Naive thymus-derived CD8-positive, alpha-beta T cell (primary cell): ENCODE data around the gene ACOXL. TPM values are rescaled to one million over a fixed set of nuclear protein-coding genes. Genes with fewer than 3 reads are reported as not detected.
A peak's percentile ranks its signal among the peaks of the same experiment; 100 is the strongest.

ENCODE experiments used
- ATAC-seq, 2 donors: fragments of 150-1000 bp; cut with Tn5 transposase in 1 of 2; sonication (Bioruptor Pico), chemical (Tn5 transposase) in 1 of 2; 1 replicate in 1 of 2; 2 replicates in 1 of 2; pipeline ENCODE4 v1.10.0; 2021; ENCODE audit warnings: mild to moderate bottlenecking in 2 of 2, moderate library complexity in 2 of 2
- POLR2A ChIA-PET: fragments of 350-600 bp; sonication (Branson Sonifier 250); formaldehyde crosslinking; loops from one replicate; lab custom pipeline; 2021; ENCODE audit warnings: antibody characterized with exemption; lab: Charles Lee
- DNase-seq, 10 donors: peaks; one replicate each; pipeline versions ENCODE4 v3.0.0 to v3.0.0-alpha.2; 2020 to 2022
- H3K27ac Mint-ChIP-seq, 10 donors: one replicate each; pipeline ENCODE4 v1.8.0; 2020 to 2022; ENCODE audit warnings: mild to moderate bottlenecking in 10 of 10, mixed read lengths in 10 of 10, moderate library complexity in 4 of 10, inconsistent platforms in 1 of 10
- H3K27me3 Mint-ChIP-seq, 5 donors: one replicate each; pipeline ENCODE4 v1.8.0; 2021 to 2022; ENCODE audit warnings: mixed read lengths in 5 of 5
- H3K36me3 Mint-ChIP-seq, 3 donors: one replicate each; pipeline ENCODE4 v1.8.0; 2020 to 2022; ENCODE audit warnings: mixed read lengths in 3 of 3, mild to moderate bottlenecking in 2 of 3, inconsistent platforms in 1 of 3
- H3K4me1 Mint-ChIP-seq, 4 donors: one replicate each; pipeline ENCODE4 v1.8.0; 2021 to 2022; ENCODE audit warnings: mixed read lengths in 4 of 4
- H3K4me3 Mint-ChIP-seq, 10 donors: one replicate each; pipeline ENCODE4 v1.8.0; 2020 to 2022; ENCODE audit warnings: mild to moderate bottlenecking in 10 of 10, mixed read lengths in 10 of 10, moderate library complexity in 6 of 10, inconsistent platforms in 1 of 10
- H3K9me3 Mint-ChIP-seq, 9 donors: one replicate each; pipeline ENCODE4 v1.8.0; 2020 to 2022; ENCODE audit warnings: mixed read lengths in 9 of 9, mild to moderate bottlenecking in 3 of 9, inconsistent platforms in 1 of 9, moderate library complexity in 1 of 9
- polyA plus RNA-seq, 3 donors: library from polyadenylated mRNA; unstranded; fragments of 300-500 nt; fragmentation: Illumina TruSeq; gene quantifications; one replicate each; pipeline ENCODE4 v1.2.3, GENCODE V29; 2021
- total RNA-seq, 8 experiments: library from RNA in 2 of 8; stranded (reverse) in 2 of 8; gene quantifications; one replicate each; pipeline ENCODE4 v1.2.3 and lab custom pipeline; 2021 to 2026

ACOXL gene
- total and polyA plus RNA-seq, 5 experiments from 2014 or later: not detected

- no peak for DNase-seq
- H3K4me3 Mint-ChIP-seq: no peak overlapping the region
- H3K9me3 Mint-ChIP-seq: peaks cover 0 to 10% (median 5%) of the 10 kb centered on the region in 9 donors
- POLR2A ChIA-PET: no interaction called here
- H3K4me1 Mint-ChIP-seq: peaks cover 7 to 22% (median 18%) of the 10 kb centered on the region in 4 donors
- H3K27me3 Mint-ChIP-seq: peaks cover 0 to 3% (median 0%) of the 10 kb centered on the region in 5 donors
- peaks cover 0 to 8% (median 3%) of the 10 kb centered on the region in 3 donors for H3K36me3 Mint-ChIP-seq
- peak overlapping the region in 1 of 10 donors; percentile 14 for H3K27ac Mint-ChIP-seq
- ATAC-seq: no peak
Observed at GRCh38 chr2:110829413-110830146, 97.2 kb downstream of the ACOXL start.

DNA sequence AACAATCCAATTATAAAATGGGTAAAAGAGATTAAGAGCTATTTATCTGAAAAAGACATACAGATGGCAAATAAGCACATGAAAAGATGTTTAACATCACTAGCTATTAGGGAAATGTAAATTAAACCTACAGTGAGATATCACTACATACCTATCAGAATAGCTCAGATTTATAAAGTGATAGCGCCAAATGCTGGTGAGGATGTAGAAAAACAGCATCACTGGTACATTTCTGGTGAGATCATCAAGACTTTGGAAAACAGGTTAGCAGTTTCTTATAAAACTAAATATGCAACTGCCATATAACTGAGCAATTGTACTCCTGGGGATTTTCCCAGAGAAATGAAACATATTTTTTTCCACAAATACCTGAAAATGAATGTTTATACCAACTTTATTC, 100.4 kb downstream of the ACOXL start:
- POLR2A ChIA-PET: interaction anchor here (0.7 to 1.5 kb wide), 2 partner anchors 10 to 20 kb away, joined by 3 to 5 read pairs; no protein-coding TSS in a partner anchor
- Mint-ChIP-seq H3K9me3 (no peaks in the 10 kb centered on the region), H3K4me3 (no peak overlapping the region), H3K27ac (no peak overlapping the region), H3K27me3 (peaks cover 0 to 3% (median 0%) of the 10 kb centered on the region in 5 donors), H3K36me3 (no peaks in the 10 kb centered on the region), H3K4me1 (peaks cover 0 to 11% (median 7%) of the 10 kb centered on the region in 4 donors)
- DNase-seq (no peak), ATAC-seq (no peak)

DNA sequence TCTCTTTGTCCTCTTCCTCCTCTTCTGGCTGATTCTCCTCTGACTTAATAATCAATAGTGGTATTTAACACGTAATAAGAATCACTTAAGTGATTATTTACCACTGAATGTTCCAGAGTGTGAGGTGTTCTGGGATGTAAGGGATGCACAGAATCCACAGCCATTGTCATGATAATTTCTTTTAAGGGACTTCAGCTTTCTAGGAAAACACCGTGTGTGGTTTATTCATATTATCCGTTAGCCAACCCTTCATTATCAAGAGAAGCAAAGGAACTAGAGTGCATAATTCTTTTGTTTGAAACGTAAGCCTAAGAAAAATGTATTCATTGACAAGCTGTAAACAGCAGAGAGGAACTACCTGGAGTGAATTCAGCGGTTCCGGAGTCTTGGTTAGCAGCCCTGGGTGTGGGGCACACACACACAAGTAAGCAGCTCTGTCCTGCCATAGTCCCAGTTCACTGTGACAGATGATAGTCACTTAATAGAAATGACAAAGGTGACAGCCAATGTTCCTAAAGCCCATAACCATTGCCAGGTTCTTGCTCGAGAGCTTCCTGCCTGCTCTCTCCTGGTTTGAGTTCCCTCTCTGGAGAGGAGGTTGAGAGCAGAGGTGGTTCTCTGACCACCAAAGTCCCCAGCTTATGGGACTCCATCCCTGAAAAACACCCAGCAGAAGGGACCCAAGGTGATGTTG, 101.9 kb downstream of the ACOXL start:
- H3K36me3 Mint-ChIP-seq: no peaks in the 10 kb centered on the region
- no peaks in the 10 kb centered on the region for H3K27me3 Mint-ChIP-seq
- no peaks in the 10 kb centered on the region for H3K9me3 Mint-ChIP-seq
- POLR2A ChIA-PET: no interaction called here
- no peak overlapping the region for H3K4me3 Mint-ChIP-seq
- ATAC-seq (no peak), DNase-seq (no peak)
- H3K4me1 Mint-ChIP-seq: peaks cover 9 to 15% (median 12%) of the 10 kb centered on the region in 4 donors
- H3K27ac Mint-ChIP-seq: peak overlapping the region in 3 of 10 donors; percentile 29 to 60 (median 53)

DNA sequence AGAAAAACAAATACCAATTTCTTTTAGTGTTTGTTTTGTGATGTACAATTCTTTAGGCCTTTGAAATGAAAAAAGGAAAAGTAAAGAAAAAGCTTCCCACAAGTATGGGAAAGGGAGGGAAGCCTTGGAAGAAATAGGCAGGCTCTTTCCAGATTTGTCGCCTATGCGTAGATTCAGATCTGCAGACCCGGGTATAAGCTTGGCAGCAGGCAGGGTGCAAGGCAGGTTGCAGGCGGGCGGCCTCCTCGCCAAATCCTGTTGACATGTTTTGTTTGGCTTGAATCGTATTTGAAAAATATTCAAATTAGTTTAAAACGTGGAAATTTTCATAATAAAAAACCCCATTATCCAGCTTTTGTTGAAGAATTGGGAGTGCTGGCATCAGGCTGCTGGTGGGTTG, 104.3 kb downstream of the ACOXL start:
- H3K27me3 Mint-ChIP-seq: no peaks in the 10 kb centered on the region
- H3K4me3 Mint-ChIP-seq: no peak overlapping the region
- ATAC-seq: no peak
- POLR2A ChIA-PET: no interaction called here
- H3K36me3 Mint-ChIP-seq: no peaks in the 10 kb centered on the region
- no peak overlapping the region for H3K27ac Mint-ChIP-seq
- no peaks in the 10 kb centered on the region for H3K9me3 Mint-ChIP-seq
- no peak for DNase-seq
- peaks cover 12 to 22% (median 21%) of the 10 kb centered on the region in 4 donors for H3K4me1 Mint-ChIP-seq

DNA sequence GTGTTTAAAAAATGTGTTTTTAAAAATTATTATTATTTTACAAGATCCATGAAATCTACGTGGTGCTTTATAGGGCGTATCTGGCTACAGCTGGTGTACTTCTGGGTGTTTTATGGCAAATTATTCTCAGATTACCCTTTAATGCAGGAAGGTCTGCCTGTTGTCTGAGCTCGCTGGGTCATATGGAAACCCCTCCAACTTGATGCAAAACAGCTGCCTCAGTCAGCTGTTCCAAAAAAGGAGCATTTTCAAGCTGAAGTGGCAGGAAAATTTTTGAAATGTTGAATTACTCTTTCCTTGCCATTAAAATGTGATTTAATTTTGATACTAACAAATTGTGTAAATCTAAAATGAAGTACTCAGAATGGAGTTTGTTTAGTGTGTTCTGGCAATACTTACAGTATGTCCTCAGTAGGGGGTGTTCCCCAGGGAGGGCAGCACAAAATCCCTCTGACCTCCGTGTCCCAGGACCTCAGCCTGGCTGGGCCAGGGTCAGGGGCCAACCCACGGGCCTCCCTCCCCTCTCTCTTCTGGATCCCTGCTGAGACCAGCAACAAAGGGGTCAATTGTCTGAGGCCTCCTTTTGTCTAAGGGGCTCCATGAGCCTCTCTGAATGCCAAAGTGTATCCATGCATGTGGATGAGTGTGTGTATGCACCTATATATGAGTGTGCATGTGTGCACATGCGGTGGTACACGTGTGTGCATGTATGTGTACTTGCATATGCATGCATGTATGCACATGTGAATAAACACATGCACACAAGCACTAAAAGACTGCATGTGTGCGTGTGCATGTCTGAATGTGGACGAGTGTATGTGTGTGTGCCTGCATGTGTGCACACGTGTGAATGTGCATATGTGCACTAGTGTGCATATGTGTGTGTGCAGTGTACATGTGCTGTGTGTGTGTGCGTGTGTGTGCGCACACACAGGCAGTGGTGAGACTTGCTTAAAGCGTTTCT, 105.4 kb downstream of the ACOXL start:
- Mint-ChIP-seq H3K36me3 (no peaks in the 10 kb centered on the region), H3K9me3 (no peaks in the 10 kb centered on the region), H3K4me3 (peak overlapping the region in 1 of 10 donors; percentile 45), H3K27me3 (no peaks in the 10 kb centered on the region), H3K27ac (peak overlapping the region in 1 of 10 donors; percentile 47), H3K4me1 (peaks cover 12 to 25% (median 21%) of the 10 kb centered on the region in 4 donors)
- ATAC-seq: no peak
- DNase-seq: no peak
- POLR2A ChIA-PET: no interaction called here

GRCh38 chr2:110838657-110839384, 106.4 kb downstream of the ACOXL start:
- POLR2A ChIA-PET: no interaction called here
- H3K36me3 Mint-ChIP-seq: no peaks in the 10 kb centered on the region
- peak overlapping the region in 2 of 10 donors; percentile 41 to 78 for H3K27ac Mint-ChIP-seq
- peaks cover 22 to 36% (median 28%) of the 10 kb centered on the region in 4 donors for H3K4me1 Mint-ChIP-seq
- ATAC-seq: no peak
- H3K27me3 Mint-ChIP-seq: no peaks in the 10 kb centered on the region
- no peak for DNase-seq
- H3K9me3 Mint-ChIP-seq: no peaks in the 10 kb centered on the region
- H3K4me3 Mint-ChIP-seq: peak overlapping the region in 1 of 10 donors; percentile 64

DNA sequence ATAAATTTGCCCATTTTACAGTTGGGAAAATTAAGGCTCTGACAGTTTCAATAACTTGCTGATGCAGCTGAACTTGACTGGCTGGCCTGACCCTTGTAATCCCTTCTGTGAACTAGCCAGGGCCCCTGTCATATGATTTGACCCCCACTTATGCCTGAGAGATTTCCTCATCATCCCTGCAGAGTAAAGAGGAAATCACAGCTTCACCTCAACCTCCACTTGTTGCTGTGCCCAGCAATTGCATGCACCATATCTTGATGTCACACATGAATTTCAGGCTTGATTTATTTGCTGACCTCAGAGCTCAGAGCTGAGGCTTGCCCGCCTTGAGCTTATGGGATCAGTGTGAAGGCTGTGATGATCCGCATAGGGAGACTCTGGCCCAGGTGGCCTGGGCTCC, 108.1 kb downstream of the ACOXL start:
- ATAC-seq: no peak
- Mint-ChIP-seq H3K4me3 (no peak overlapping the region), H3K27ac (no peak overlapping the region)

GRCh38 chr2:110842048-110842447, 109.7 kb downstream of the ACOXL start:
- Mint-ChIP-seq H3K36me3 (peaks cover 0 to 3% (median 0%) of the 10 kb centered on the region in 3 donors), H3K27me3 (no peaks in the 10 kb centered on the region), H3K4me3 (no peak overlapping the region), H3K27ac (peak overlapping the region in 1 of 10 donors; percentile 20), H3K4me1 (peaks cover 34 to 62% (median 51%) of the 10 kb centered on the region in 4 donors), H3K9me3 (no peaks in the 10 kb centered on the region)
- POLR2A ChIA-PET: no interaction called here
- DNase-seq (no peak), ATAC-seq (no peak)

More for the DNA sequence above, 108.1 kb downstream of the ACOXL start:
- Mint-ChIP-seq H3K4me1 (peaks cover 24 to 47% (median 36%) of the 10 kb centered on the region in 4 donors), H3K9me3 (no peaks in the 10 kb centered on the region), H3K27me3 (no peaks in the 10 kb centered on the region), H3K36me3 (no peaks in the 10 kb centered on the region)
- POLR2A ChIA-PET: no interaction called here
- DNase-seq: no peak

GRCh38 chr2:110843496-110843895, 111.1 kb downstream of the ACOXL start:
- Mint-ChIP-seq H3K4me1 (peaks cover 36 to 70% (median 58%) of the 10 kb centered on the region in 4 donors), H3K9me3 (no peaks in the 10 kb centered on the region), H3K4me3 (peak overlapping the region in 3 of 10 donors; percentile 0 to 63 (median 40)), H3K27ac (peak overlapping the region in 6 of 10 donors; percentile 1 to 82 (median 50)), H3K36me3 (peaks cover 0 to 3% (median 0%) of the 10 kb centered on the region in 3 donors), H3K27me3 (no peaks in the 10 kb centered on the region)
- DNase-seq (no peak), ATAC-seq (no peak)
- POLR2A ChIA-PET: interaction anchor here (1.9 kb wide), 1 partner anchor 15 kb away, joined by 6 read pairs; no protein-coding TSS in a partner anchor

GRCh38 chr2:110843959-110844510, 111.7 kb downstream of the ACOXL start:
- peak overlapping the region in 4 of 10 donors; percentile 0 to 63 (median 52) for H3K4me3 Mint-ChIP-seq
- no peaks in the 10 kb centered on the region for H3K9me3 Mint-ChIP-seq
- ATAC-seq (no peak), DNase-seq (no peak)
- peaks cover 0 to 3% (median 0%) of the 10 kb centered on the region in 3 donors for H3K36me3 Mint-ChIP-seq
- peak overlapping the region in 4 of 10 donors; percentile 1 to 87 (median 42) for H3K27ac Mint-ChIP-seq
- H3K4me1 Mint-ChIP-seq: peaks cover 40 to 70% (median 56%) of the 10 kb centered on the region in 4 donors
- no peaks in the 10 kb centered on the region for H3K27me3 Mint-ChIP-seq
- POLR2A ChIA-PET: interaction anchor here (1.9 kb wide), 1 partner anchor 15 kb away, joined by 6 read pairs; no protein-coding TSS in a partner anchor

DNA sequence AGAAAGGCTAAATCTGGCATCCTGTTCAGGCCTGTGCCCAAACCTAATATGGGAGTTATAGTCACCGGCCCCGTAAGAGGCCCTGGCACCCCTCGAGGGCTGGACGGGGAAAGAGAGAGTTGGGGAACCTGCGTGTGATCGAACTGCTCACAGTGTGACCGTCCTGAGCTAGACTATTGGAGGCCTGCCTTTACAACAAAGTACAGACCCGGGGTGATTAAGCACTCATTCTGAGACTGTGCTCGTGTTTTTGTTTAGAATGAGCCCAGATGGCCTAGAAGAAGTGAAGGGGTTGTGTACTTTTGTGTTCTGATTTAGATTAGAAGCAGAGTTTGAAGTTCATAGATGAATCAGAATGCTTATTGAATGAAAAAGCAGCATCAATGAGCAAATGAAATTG, 115.3 kb downstream of the ACOXL start:
- peak in 1 of 2 donors; percentile 2 for ATAC-seq

More for the DNA sequence above, 115.3 kb downstream of the ACOXL start:
- POLR2A ChIA-PET: interaction anchor here (1.3 to 3.7 kb wide), 5 partner anchors 11 to 273 kb away, joined by 3 to 30 read pairs (median 5); partner anchors contain the start of gene BCL2L11
- Mint-ChIP-seq H3K27ac (peak overlapping the region; percentile 69 to 97 (median 93)), H3K4me3 (peak overlapping the region in 8 of 10 donors; percentile 11 to 82 (median 68)), H3K36me3 (peaks cover 0 to 3% (median 0%) of the 10 kb centered on the region in 3 donors), H3K4me1 (peaks cover 52 to 86% (median 74%) of the 10 kb centered on the region in 4 donors), H3K9me3 (no peaks in the 10 kb centered on the region), H3K27me3 (no peaks in the 10 kb centered on the region)
- DNase-seq: no peak
